ENCODE data around the gene GNAI2.
"Not testable (repeated sequence)": the region's sequence is repeated elsewhere in the genome, so short reads cannot be mapped to it uniquely, and the experiment has no call there.

The GNAI2 gene

DNA sequence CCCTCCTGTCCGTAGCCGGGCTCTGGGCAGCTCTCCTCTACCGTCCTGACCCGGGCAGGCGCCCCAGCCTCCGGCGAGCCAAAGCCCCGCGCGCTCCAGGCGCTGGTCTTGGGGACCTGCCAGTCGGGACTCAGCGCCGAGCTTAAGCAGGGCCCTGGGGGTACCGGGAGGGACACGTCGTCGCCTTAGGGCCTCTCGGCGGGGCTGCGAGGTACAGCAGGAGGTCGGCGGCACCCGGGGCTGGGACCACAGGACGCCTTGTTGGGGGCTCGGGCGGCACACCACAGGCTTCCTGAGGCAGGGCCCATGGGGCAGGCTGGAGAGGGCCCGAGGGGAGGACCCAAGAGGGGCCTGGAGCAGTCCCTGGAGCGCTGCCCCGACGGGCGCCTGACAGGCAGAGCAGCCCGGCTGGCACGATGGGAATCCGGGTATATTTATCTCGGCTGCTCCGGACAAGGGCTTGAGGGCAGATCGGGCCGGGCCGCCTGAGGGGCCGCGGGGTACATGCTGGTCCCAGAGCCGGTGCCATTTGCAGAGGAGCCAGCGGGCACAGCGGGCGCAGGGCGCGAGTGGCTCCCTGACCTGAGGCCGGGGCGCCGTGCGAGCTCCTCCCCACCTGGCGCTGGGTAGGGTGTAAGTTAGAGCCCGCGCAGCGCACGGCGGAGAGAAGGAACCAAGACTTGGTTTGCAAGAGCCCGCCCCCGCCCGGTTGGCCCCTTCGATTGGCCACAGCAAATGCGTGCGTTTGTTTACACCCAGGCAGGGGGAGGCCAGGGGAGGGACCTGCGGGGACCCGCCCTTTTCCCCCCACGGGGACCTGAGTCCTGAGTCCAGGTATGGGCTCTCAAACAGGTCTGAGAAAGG lies 30.4 kb upstream of the GNAI2 start:
- DNase-seq = no peak

DNA sequence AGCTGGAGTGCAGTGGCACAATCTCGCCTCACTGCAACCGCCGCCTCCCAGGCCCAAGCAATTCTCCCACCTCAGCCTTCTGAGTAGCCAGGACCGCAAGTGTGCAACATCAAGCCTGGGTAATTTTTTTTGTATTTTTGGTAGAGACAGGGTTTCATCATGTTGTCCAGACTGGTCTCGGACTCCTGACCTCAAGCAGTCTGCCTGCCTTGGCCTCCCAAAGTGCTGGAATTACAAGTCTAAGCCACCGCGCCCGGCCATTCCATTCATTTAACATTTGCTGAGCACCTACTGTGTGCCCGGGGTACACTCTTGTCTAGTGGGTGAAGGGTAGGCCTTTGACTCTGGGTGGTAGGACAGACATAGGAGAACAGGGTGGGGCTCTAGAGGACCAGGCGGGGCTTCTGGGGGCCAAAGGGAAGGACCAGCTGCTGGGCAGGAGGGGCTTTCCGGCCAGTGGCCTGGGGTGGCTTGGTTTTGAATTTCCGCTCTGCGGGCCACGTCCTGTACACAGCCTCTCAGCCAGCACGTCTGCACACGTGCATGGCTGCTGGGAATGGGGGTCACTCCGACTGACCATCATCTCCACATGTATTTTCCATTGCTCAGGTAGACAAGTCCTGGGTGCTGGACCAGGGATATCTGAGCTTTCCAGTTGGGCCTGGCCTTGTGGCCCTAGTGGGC lies 28.5 kb upstream of the GNAI2 start:
- no peak for DNase-seq

DNA sequence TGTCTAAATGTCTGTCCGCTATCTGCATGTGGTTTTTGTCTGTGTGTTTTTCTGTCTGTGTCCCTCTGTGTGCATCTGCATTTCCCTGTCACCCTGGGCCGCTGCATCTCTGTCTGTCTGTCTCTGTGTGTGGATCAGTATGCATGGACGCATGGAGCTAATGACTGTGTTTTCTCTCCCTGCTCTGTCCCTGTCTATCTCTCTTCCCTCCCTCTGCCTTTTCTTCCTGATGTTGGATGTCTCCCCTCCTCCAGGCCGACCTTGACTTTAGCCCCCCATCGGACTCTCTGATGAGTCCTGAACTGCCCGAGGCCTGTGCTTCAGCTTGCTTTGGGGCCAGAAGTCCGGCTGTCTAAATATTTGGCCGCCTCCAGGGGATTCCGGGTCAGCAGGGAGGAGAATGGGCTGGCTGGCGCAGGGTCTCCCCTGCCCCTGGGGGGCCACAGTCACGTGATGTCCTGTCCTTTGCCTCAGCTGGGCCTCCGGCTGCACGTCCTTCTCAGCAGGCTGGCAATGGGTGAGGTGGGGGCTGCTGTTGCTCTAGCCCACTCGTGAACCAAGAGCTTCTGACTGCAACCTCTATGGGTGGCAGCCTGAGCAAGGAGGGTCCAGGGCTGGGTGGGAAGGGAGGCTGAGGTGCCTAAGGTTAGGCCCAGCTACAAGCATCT lies 27.2 kb upstream of the GNAI2 start:
- DNase-seq = no peak

DNA sequence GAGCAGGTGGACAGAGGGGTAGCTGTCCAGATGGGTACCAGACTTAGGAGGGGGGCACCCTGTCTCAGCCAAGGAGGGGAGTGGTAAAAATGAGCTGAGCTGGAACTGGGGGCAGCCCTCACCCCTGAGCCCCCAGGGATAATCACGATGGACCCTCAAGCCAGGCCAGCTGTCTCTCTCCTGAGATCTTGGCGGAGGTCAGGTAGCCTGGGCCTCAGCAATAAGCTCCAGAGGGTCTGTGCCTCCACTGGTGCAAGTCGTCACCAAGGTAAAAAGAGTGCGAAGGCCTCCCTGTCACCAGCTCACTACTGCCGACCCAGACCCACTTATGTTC lies 25.9 kb upstream of the GNAI2 start:
- no peak for DNase-seq

DNA sequence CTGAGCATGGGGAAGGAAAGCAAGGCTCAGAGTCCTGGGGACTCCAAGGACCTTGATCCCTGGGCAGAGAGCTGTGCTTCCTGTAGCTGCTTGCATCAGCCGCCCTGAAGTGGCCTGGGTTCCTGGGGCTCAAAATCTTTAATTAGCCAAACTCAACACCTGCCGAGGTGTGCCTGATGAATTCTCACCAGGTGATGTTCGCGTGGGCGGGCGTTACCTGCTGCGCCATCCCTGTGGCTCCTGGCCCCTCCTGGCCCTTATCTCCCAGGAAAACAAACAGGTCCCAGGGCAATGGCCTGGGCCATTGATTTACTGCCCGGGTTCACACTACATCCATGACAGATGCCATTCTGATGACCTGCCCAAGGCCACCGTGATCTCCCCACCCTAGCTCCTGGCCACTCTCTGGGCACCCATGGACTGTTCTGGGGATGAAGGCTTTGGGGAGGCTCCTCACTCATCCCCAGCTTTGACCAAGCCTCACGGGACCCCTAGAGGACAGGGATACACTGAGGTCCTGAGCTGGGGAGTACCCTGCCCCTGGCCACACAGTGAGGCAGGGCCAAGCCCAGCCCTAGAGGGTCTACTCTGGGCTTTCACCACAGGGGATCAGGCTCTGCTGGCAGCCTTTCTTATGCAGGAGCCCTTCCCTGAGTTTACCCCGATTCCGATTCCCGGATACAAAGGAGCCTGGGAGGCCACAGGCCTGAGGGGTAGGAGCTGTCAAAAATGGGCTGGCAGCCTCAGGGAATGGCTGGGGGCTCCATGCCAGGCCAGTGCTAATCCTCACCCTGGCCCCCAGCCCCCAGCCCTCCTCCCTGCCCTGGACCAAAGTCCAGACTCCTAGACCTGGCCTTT lies 25.3 kb upstream of the GNAI2 start:
- no peak for DNase-seq

DNA sequence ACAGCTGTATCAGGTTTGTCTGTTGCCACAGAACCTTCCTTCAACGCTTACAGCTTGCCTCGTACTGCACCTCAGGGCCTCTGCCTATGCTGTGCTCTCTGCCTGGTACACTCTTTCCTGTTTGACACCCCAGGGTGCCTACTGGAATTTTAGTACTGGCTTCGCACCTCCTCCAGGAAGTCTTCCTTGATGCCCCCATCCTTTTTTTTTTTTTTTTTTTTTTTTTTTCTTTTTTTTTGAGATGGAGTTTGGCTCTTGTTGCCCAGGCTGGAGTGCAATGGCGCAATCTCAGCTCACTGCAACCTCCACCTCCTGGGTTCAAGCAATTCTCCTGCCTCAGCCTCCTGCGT lies 24.7 kb upstream of the GNAI2 start:
- not testable (repeated sequence) for DNase-seq

DNA sequence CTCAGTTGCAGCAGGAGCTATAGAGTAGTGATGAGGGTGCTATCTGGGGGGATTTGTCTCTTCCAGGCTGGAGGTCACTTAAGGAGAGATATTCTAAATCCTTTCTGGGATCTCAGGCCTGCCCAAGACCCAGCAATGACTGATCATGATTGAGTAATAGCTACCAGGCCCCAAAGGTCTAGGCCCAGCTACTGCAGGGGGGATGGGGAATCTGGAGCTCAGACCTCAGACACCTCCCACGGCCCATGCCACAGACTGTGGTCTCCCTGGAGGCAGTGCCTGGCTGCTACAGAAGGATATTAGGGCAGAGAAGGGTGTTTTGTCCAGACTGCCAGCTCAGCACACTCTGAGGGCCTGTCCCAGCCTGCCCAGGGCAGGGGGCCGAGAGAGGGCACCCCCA lies 24.1 kb upstream of the GNAI2 start:
- no peak for DNase-seq

DNA sequence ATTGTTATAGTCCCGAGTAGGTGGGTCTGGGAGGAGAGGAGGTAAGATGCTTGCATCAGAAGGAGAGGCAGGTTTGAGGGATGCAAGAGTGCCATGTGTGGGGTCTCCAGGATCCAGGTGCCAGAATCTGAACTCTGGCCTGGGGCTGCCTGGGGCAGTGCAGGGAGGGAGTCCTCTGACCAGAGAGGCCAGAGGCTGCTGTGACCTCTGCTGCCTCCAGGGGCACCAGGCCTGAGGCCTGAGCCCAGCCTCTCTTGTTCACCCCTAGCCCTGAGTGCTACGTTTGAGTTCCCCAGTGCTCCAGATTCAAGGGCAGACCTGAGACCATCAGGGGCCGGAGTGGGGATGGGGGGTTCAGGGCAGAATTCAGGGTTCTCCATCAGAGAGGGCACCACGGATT lies 23.5 kb upstream of the GNAI2 start:
- no peak for DNase-seq

DNA sequence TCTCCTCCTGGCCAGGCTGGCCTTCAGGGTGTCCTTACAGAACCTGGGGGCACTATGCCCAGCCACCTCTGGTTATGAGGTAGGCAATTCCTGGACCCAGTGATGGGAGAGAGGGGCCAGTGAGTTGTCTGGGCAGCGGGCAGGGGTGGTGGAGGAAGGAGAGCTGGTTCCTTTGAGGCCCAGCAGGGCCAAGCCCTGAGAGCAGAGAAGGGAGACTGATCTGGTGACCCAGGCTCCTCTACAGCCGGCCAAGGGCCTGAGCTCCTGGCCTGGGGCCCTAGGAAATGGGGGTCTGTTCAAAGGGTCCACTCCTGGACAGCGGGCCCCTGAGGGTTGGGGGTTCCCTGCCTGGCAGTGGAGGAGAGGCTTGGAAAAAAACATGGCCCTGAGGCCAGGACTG lies 23.0 kb upstream of the GNAI2 start:
- no peak for DNase-seq

DNA sequence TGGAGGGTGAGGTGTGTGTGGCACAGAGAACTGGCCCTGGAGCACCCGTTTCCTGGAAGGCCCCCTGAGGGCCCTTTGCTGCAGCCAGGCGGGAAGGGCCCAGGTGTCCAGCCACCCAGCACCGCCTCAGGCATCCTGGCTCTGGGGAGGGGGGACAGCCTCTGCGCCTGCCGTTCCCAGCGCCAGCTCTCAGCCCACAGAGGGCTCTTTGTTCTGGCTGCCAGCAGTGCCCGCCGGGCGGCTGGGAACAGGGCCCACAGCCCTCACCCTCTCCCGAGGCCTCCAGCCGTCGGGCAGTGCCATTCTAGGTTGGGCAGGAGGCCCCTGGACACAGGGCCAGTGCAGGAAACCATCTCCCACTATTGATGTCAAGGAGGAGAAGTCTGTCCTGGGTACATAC lies 22.6 kb upstream of the GNAI2 start:
- no peak for DNase-seq

DNA sequence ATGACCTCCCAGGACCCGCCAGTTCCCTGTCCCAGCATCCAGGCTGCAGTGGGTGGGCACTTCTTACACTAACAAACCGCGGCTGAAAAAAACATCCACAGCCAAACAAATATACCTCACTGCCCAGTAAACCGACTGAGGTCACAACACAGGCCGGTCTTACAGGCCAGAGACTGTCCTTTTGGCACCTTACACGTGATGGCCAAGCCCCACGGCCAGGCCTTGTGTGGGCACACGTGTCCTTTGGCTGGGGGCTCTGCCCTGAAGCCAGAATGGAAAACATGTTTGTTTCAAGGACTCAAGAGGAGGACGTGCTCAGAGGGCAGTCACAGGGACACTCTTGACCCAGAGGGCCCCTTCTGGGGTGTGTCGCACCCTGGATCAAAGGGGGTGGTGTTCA lies 21.2 kb upstream of the GNAI2 start:
- no peak for DNase-seq

DNA sequence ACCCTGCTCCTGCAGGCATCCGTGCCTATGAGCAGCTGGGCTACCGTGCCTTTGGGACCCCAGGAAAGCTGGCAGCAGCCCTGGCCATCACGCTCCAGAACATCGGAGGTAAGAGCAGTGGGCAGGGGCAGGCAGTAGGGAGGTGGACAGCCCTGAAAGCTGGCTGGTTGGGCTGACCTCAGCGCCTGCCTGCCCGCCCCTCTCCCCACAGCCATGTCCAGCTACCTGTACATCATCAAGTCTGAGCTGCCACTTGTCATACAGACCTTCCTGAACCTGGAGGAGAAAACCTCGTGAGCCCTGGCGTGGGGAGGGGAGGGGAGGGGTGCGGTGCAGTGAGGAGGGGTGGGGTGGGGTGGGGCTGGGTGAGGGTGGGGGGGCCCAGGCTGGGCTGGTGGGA lies 20.5 kb upstream of the GNAI2 start:
- no peak for DNase-seq

DNA sequence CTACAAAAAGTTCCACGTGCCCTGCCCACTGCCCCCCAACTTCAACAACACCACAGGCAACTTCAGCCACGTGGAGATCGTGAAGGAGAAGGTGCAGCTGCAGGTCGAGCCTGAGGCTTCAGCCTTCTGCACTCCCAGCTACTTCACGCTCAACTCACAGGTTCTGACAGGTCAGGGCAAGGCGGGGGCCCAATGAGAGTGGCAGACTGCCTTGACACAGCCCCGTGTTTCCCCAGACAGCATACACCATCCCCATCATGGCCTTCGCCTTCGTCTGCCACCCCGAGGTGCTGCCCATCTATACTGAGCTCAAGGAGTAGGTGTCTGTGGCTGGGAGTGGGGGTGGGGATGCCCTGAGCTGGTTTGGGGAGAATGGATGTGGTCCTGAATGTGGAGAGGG lies 18.3 kb upstream of the GNAI2 start:
- no peak for DNase-seq

DNA sequence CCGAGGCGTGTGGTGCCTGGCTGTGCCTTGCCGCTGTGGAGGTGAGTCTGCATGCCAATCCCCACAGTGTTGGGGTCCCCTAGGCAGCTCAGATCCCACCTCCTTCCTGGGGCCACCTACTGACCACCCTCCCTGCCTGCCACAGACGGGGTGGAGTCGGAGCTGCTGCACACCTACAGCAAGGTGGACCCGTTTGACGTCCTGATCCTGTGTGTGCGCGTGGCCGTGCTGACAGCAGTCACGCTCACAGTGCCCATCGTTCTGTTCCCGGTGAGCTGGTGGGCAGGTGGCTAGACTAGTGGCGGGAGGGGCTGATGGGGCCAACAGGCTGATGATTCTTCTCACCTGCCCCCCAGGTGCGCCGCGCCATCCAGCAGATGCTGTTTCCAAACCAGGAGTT lies 17.6 kb upstream of the GNAI2 start:
- no peak for DNase-seq

DNA sequence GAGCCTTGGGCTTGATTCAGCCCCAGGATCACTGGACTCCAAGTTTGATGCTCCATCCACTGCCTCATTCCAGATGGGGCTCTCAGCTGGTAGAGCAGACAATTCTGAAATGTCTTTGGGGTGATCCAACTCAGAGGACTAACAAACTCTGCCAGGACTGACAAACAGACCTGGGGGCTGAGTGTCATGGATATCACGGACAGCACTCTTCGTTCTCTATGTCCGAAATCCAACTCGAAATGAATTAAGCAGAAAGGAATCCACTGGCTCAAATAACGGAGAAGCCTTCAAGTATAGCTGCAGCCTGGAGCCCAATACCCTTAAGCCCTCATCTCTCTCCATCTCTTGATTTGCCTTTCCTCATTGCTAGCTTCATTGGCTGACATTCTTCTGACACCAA lies 16.7 kb upstream of the GNAI2 start:
- no peak for DNase-seq

DNA sequence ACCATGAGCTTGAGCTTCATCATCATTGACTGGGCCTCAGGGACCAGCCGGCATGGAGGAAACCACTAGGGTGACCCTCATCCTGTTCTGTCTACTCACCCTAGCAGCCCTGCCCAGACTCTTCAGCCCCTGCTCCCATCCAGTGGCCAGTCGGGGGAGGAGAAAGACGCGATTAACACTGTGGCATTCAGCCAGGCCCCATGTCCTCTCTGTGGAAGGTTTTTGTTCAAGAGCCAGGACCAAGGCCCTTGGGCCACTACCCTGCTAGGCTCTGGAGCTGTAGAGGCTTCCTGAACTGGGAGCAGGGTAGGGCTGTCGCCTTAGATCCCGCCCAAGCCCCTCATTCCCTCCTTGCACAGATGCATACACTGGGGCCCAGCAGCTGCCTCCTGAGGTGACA lies 15.9 kb upstream of the GNAI2 start:
- DNase-seq = no peak

DNA sequence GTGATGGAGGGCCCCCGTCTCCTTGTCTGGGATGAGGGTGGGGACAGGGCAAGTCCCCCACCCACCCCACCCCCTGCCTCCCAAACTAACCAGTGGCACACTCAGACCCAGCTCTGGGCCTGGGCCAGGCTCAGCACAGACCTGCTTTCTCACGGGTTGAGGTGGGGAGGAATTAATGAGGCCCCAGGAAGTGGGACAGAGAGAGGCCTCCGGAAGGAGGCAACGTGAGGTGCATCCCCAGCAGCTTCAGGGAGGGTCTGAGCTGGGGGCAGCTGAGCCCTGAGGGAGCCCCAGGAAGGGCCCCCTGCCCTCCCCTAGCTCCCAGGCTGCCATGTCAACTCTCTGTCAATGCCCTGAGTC lies 15.0 kb upstream of the GNAI2 start:
- no peak for DNase-seq

DNA sequence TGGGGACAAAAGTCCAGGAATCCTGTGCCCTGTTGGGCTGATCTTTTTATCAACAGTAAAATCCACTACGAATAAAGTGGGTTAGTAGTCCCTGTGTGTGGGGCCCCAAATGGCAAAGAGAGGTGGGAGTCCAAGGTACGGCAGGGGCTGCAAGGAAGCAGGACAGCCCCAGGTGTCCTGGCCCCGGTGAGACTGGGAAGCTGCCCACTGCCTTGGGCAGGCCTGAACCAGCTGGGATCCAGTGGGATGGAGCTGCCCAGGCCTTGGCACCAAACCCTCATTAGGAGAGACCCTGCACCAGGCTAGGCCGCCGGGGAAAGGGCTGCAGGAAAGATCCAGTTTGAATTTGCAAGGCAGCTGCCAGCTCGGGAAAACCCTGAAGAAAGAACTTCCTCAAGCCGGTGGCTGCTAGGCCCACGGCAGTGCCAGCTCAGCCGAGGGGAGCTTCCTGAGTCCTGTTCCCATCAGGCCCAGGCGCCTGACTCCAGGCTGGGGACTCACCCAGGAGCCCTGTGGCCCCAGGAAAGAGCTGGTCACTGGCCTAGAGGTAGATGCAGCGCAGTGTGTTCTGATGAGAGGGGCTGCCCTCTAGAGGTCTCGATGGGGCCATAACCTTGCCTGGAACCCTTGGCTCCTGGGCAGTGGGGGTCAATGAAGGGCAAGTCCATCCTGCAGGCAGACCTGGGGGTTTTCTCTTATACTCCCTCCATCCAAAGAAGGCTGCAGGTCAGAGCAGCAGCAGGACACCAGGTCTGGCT lies 14.4 kb upstream of the GNAI2 start:
- peak; percentile 44 for DNase-seq

DNA sequence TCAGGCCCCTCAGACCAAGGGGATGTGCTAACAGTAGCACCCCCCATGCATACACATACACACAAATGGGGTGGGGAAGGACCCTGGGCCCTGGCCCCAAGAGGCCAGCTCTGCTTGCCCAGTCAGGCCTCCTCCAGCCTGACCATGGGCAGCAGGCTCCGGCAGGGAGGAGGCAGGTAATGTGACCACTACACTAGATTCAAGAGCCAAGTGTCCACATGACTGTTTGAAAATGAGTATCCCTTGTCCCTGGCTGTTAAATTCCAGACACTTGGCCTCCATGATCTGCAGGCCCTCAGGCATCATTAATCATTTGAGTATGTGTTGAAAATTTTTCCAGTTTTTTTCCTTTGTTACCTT lies 13.9 kb upstream of the GNAI2 start:
- DNase-seq = no peak

DNA sequence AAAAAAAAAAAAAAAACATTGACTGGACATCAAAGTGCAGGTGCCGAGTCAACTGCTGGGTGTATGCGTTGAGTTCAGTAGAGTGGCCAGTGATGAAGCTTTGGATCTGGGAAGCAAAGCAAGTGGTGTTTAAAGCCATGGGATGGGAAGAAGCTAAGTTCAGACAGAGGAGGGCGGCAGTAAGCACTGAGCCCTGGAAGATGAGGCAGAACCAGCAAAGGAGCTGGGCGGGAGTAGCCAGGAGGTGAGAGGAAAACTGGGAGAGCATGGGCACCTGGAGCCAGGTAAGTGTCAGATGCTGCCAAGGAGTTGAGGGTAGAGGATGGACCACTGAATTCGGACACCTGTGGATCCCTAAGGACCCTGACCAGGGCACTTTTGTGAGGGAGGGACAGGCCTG lies 11.4 kb upstream of the GNAI2 start:
- no peak for DNase-seq

DNA sequence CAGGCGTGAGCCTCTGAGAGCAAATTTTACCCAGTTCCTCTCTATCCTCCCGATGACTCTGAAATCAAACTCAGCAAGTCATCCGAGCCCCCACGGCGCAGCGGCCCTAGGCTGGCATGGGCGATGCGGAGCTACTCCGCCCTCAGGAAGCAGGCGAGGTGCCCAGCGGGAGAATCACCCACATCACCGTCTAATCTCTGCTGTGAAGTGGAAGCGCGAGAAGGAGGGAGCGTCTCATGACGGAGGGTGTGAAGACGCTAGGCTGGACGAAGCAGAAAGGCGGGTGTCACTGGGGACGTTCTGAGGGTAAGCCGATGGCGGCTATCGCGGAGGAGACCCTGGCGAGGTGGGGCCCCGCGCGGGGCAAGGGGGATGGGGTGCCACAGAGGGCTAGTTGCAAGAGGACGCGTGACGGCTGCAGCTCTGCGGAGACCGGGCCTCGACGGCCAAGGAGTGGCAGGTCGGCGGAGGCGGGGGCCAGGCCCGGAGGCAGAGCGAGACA lies 9.1 kb upstream of the GNAI2 start:
- peak; percentile 38 for DNase-seq

DNA sequence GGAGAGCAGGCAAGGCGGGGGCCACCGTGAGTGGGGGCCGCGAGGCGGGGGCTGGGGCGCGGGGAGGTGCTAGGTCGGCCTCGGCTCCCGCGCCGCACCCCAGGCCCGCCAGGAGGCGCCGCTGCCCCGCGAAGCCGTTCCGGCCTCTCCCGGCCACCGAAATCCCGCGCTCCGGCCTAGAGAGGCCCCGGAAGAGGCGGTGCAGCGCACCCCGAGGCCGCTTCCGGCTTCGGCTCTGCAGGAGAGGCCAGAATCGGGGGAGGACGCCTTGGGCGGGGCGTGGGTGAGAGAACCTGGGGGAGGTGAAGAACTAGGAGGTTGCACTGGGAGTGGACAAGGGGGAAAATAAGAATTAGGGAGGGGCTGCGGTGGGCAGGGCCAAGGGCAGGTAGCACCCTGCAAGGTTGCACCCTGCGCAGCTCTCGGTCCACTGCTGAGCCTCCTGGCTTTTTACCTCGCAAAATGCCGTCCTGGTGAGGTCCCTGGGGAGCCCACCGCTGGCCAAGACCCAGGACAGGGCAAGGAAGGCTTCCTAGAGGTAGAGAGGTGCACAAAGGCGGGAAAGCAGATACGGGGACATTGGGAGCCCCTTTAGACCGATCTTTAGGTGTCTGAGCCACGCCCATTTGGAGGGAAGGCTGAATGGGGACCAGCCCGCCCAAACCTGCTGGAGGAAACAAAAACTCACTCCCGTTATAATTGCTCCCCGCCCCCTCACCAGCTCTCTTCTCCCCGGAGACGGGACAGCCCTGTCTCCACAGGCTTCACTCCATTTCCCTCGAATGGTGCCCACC lies 8.4 kb upstream of the GNAI2 start:
- peak; percentile 87 for DNase-seq

Measured in inflammatory macrophage treated with lipopolysaccharide for 4 hours (primary cell).